HEK293 (cell line): ENCODE results near the gene CAMKV.
"Not testable (repeated sequence)": the region's sequence is repeated elsewhere in the genome, so short reads cannot be mapped to it uniquely, and the experiment has no call there.

Experiments
- CTCF ChIA-PET: fragments of 350-600 bp; formaldehyde crosslinking; extraction: SDS; loops from one replicate; lab custom pipeline; 2021; ENCODE audit warnings: antibody characterized with exemption; lab: Yijun Ruan, JAX
- POLR2A ChIA-PET: fragments of 300-600 bp; formaldehyde crosslinking; extraction: SDS; loops from one replicate; lab custom pipeline; 2020; ENCODE audit warnings: antibody characterized with exemption, inconsistent platforms; lab: Yijun Ruan, JAX
- H3K27ac ChIP-seq: fragments of 200-500 bp; sonication (Bioruptor generic); 2 replicates; pipeline ENCODE4 v1.5.1; 2014; ENCODE audit warnings: low read depth, low read length, control low read depth, inconsistent platforms; ENCODE audit errors: extremely low read depth
- H3K36me3 ChIP-seq, 2 experiments: fragments of 200-500 bp in 1 of 2; sonication (Bioruptor generic) in 1 of 2; 1 replicate in 1 of 2; 2 replicates in 1 of 2; pipeline ENCODE4 v1.5.1; 2014 to 2017; ENCODE audit warnings: inconsistent platforms in 2 of 2, low read length in 2 of 2; ENCODE audit not compliant: control insufficient read depth in 2 of 2, insufficient read depth in 1 of 2
- H3K4me1 ChIP-seq: fragments of 200-500 bp; sonication (Bioruptor generic); 2 replicates; pipeline ENCODE4 v1.5.1; 2014; ENCODE audit warnings: mild to moderate bottlenecking, low read length, inconsistent platforms; ENCODE audit not compliant: control insufficient read depth, insufficient read depth
- H3K4me3 ChIP-seq: 2 replicates; pipeline ENCODE4 v1.5.1; 2011; ENCODE audit warnings: low read depth, mild to moderate bottlenecking, control low read depth, low read length, moderate library complexity
- H3K9me3 ChIP-seq: fragments of 200-500 bp; sonication (Bioruptor generic); 2 replicates; pipeline ENCODE4 v1.5.1; 2014; ENCODE audit warnings: low read depth, low read length, inconsistent platforms; ENCODE audit not compliant: control insufficient read depth, insufficient read depth
- SP3 ChIP-seq: fragments of 450-650 bp; formaldehyde crosslinking; IDR thresholded peaks from 2 replicates; pipeline ENCODE4 v1.5.1; 2016; ENCODE audit warnings: missing biosample characterization, missing genetic modification characterization
- SP7 ChIP-seq: fragments of 450-650 bp; formaldehyde crosslinking; IDR thresholded peaks from 2 replicates; pipeline ENCODE4 v1.5.1; 2016; ENCODE audit warnings: missing biosample characterization, missing genetic modification characterization
- ZNF140 ChIP-seq: fragments of 450-650 bp; formaldehyde crosslinking; IDR thresholded peaks from 2 replicates; pipeline ENCODE4 v1.5.1; 2016; ENCODE audit warnings: missing biosample characterization, missing genetic modification characterization
- ZNF202 ChIP-seq: fragments of 450-650 bp; formaldehyde crosslinking; IDR thresholded peaks from 2 replicates; pipeline ENCODE4 v1.5.1; 2016; ENCODE audit warnings: missing biosample characterization, missing genetic modification characterization, borderline replicate concordance
- ZNF23 ChIP-seq: fragments of 450-650 bp; formaldehyde crosslinking; IDR thresholded peaks from 2 replicates; pipeline ENCODE4 v1.5.1; 2016; ENCODE audit warnings: missing biosample characterization, missing genetic modification characterization, borderline replicate concordance
- ZNF292 ChIP-seq: fragments of 450-650 bp; formaldehyde crosslinking; IDR thresholded peaks from 2 replicates; pipeline ENCODE4 v1.5.1; 2016; ENCODE audit warnings: low read depth, missing biosample characterization, missing genetic modification characterization, borderline replicate concordance
- ZNF391 ChIP-seq: fragments of 450-650 bp; formaldehyde crosslinking; IDR thresholded peaks from 2 replicates; pipeline ENCODE4 v1.5.1; 2016; ENCODE audit warnings: low read depth, missing biosample characterization, missing genetic modification characterization, borderline replicate concordance
- ZNF548 ChIP-seq: fragments of 450-650 bp; formaldehyde crosslinking; IDR thresholded peaks from 2 replicates; pipeline ENCODE4 v1.5.1; 2016; ENCODE audit warnings: missing biosample characterization, missing genetic modification characterization
- ZNF768 ChIP-seq: fragments of 450-650 bp; formaldehyde crosslinking; IDR thresholded peaks from 2 replicates; pipeline ENCODE4 v1.5.1; 2018; ENCODE audit warnings: missing biosample characterization, mild to moderate bottlenecking, missing genetic modification characterization
- ZNF791 ChIP-seq: fragments of 450-650 bp; formaldehyde crosslinking; IDR thresholded peaks from 2 replicates; pipeline ENCODE4 v1.5.1; 2016; ENCODE audit warnings: missing biosample characterization, missing genetic modification characterization
- ZSCAN23 ChIP-seq: fragments of 450-650 bp; formaldehyde crosslinking; IDR thresholded peaks from 2 replicates; pipeline ENCODE4 v1.5.1; 2016; ENCODE audit warnings: missing biosample characterization, missing genetic modification characterization
- TF ChIP-seq, protein P1 (sequence below): fragments of 450-650 bp; formaldehyde crosslinking; conservative IDR thresholded peaks from 2 replicates; pipeline ENCODE4 v1.5.1; 2016; ENCODE audit warnings: low read depth, missing biosample characterization, missing genetic modification characterization
- TF ChIP-seq, protein P2 (sequence below): fragments of 450-650 bp; formaldehyde crosslinking; IDR thresholded peaks from 2 replicates; pipeline ENCODE4 v1.5.1; 2016; ENCODE audit warnings: missing biosample characterization, missing genetic modification characterization
- TF ChIP-seq, protein P3 (sequence below): fragments of 450-650 bp; formaldehyde crosslinking; IDR thresholded peaks from 2 replicates; pipeline ENCODE4 v1.5.1; 2016; ENCODE audit warnings: missing biosample characterization, missing genetic modification characterization
- TF ChIP-seq, protein P4 (sequence below): fragments of 450-650 bp; formaldehyde crosslinking; IDR thresholded peaks from 2 replicates; pipeline ENCODE4 v1.5.1; 2016; ENCODE audit warnings: missing biosample characterization, missing genetic modification characterization

The CAMKV gene

DNA sequence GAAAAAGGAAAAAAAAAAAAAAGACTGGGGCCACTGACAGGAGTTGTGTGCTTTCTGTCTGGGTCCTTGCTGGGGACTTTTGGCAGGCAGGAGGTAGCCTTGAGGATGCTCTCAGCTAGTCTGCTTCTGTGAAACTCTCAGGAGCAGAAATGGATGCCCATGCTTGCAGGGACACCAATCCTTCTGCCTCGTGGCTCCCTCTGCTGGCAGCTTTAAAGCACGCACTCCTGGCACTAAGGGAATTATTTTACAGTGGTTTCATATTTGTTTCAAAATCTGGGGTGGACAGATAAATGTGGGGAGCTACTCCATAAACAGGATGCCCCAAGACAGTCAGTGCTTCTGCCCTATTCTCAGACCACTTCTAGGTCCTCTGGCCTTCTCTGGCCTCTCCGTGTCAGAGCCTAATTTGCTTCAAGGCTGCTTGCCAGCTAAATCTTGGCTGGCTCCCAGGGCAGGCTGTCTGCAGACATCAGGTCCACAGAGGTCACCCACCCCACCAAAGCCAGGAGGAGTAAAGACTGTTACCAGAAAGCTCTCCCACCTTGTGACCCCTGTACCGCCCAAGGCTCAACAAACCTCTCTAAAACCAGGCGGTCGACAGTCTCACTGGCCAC is 30.4 kb downstream of the CAMKV start (continued):
- TF ChIP-seq, protein P1, sequence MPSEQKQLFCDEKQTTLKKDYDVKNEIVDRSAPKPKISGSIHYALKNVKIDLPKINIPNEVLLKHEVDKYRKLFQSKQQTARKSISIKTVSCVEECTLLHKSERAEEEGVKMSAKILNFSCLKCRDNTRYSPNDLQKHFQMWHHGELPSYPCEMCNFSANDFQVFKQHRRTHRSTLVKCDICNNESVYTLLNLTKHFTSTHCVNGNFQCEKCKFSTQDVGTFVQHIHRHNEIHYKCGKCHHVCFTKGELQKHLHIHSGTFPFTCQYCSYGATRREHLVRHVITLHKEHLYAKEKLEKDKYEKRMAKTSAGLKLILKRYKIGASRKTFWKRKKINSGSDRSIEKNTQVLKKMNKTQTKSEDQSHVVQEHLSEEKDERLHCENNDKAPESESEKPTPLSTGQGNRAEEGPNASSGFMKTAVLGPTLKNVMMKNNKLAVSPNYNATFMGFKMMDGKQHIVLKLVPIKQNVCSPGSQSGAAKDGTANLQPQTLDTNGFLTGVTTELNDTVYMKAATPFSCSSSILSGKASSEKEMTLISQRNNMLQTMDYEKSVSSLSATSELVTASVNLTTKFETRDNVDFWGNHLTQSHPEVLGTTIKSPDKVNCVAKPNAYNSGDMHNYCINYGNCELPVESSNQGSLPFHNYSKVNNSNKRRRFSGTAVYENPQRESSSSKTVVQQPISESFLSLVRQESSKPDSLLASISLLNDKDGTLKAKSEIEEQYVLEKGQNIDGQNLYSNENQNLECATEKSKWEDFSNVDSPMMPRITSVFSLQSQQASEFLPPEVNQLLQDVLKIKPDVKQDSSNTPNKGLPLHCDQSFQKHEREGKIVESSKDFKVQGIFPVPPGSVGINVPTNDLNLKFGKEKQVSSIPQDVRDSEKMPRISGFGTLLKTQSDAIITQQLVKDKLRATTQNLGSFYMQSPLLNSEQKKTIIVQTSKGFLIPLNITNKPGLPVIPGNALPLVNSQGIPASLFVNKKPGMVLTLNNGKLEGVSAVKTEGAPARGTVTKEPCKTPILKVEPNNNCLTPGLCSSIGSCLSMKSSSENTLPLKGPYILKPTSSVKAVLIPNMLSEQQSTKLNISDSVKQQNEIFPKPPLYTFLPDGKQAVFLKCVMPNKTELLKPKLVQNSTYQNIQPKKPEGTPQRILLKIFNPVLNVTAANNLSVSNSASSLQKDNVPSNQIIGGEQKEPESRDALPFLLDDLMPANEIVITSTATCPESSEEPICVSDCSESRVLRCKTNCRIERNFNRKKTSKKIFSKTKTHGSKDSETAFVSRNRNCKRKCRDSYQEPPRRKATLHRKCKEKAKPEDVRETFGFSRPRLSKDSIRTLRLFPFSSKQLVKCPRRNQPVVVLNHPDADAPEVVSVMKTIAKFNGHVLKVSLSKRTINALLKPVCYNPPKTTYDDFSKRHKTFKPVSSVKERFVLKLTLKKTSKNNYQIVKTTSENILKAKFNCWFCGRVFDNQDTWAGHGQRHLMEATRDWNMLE (tag by site-specific recombination): no peak
- TF ChIP-seq, protein P2, sequence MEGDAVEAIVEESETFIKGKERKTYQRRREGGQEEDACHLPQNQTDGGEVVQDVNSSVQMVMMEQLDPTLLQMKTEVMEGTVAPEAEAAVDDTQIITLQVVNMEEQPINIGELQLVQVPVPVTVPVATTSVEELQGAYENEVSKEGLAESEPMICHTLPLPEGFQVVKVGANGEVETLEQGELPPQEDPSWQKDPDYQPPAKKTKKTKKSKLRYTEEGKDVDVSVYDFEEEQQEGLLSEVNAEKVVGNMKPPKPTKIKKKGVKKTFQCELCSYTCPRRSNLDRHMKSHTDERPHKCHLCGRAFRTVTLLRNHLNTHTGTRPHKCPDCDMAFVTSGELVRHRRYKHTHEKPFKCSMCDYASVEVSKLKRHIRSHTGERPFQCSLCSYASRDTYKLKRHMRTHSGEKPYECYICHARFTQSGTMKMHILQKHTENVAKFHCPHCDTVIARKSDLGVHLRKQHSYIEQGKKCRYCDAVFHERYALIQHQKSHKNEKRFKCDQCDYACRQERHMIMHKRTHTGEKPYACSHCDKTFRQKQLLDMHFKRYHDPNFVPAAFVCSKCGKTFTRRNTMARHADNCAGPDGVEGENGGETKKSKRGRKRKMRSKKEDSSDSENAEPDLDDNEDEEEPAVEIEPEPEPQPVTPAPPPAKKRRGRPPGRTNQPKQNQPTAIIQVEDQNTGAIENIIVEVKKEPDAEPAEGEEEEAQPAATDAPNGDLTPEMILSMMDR (tag by site-specific recombination): peak; percentile 40; the same call in 1 of the 2 replicates
- no peak for TF ChIP-seq ZNF548 (tag by site-specific recombination)
- TF ChIP-seq, protein P3, sequence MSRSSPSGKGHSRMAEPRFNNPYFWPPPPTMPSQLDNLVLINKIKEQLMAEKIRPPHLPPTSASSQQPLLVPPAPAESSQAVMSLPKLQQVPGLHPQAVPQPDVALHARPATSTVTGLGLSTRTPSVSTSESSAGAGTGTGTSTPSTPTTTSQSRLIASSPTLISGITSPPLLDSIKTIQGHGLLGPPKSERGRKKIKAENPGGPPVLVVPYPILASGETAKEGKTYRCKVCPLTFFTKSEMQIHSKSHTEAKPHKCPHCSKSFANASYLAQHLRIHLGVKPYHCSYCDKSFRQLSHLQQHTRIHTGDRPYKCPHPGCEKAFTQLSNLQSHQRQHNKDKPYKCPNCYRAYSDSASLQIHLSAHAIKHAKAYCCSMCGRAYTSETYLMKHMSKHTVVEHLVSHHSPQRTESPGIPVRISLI (tag by site-specific recombination): no peak

DNA sequence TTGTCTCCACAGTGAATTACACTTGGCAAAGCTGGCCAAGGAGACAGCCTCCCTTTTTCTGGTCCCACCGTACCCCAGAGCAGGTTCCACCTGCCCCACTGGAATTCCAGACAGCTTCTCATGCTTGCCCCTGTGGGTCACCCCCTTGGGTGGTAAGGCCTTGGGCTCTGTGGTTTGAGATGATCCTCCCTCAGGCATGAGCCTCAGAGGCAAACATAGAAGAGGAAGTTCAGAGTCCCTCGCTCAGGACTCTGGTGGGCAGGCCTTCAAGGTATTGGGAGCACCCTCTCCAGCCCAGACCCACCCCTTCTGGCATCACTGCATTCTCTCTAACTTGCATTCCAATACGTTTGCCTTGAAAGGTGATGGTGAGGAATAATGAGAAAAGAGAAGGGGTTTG is 38.4 kb downstream of the CAMKV start:
- TF ChIP-seq, protein P2 (tag by site-specific recombination): no peak
- POLR2A ChIA-PET: no interaction called here
- Histone ChIP-seq H3K27ac (no peak overlapping the region), H3K36me3 (peaks cover 4 to 70% of the 10 kb centered on the region in 2 experiments; a peak in 2 of 3 replicates), H3K4me1 (no peaks in the 10 kb centered on the region), H3K9me3 (no peaks in the 10 kb centered on the region), H3K4me3 (no peak overlapping the region)
- CTCF ChIA-PET: no interaction called here

DNA sequence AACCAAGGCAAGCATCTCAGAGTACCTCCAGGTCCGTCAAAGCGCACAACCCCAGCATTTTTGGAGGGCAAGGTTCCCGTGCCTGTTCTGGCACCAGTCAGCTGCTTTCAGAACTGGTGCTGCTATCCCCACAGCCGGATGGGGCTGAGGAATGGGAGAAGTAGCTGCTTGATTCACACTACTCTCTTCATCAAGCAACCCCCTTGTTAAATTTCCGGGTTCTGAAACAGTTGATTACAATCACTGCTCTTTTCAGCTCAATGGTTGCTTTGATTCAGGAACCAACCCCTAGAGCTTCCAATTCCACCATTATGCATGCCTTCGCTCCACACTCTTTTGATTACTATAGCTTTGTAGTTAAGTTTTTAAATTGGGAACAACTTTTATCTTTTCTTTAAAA is 43.7 kb downstream of the CAMKV start:
- Histone ChIP-seq H3K36me3 (peaks cover 0 to 34% of the 10 kb centered on the region in 2 experiments; a peak in 1 of 3 replicates), H3K4me3 (no peak overlapping the region), H3K27ac (no peak overlapping the region), H3K4me1 (no peaks in the 10 kb centered on the region), H3K9me3 (no peaks in the 10 kb centered on the region)
- POLR2A ChIA-PET: interaction anchor here (0.7 to 1.2 kb wide), 3 partner anchors 23 to 125 kb away, joined by 3 read pairs; partner anchors contain the start of gene INKA1
- CTCF ChIA-PET: interaction anchor here (0.8 to 2.2 kb wide), 2 partner anchors 13 to 26 kb away, joined by 3 to 12 read pairs; no protein-coding TSS in a partner anchor
- TF ChIP-seq ZNF23 (tag by site-specific recombination): no peak
- TF ChIP-seq, protein P3 (tag by site-specific recombination): no peak
- TF ChIP-seq ZNF768 (tag by site-specific recombination): no peak
- TF ChIP-seq ZNF140 (tag by site-specific recombination): no peak
- TF ChIP-seq ZNF202 (tag by site-specific recombination): no peak
- TF ChIP-seq ZSCAN23 (tag by site-specific recombination): no peak
- TF ChIP-seq ZNF292 (tag by site-specific recombination): no peak
- no peak for TF ChIP-seq ZNF391 (tag by site-specific recombination)
- TF ChIP-seq SP3: no peak
- TF ChIP-seq, protein P4, sequence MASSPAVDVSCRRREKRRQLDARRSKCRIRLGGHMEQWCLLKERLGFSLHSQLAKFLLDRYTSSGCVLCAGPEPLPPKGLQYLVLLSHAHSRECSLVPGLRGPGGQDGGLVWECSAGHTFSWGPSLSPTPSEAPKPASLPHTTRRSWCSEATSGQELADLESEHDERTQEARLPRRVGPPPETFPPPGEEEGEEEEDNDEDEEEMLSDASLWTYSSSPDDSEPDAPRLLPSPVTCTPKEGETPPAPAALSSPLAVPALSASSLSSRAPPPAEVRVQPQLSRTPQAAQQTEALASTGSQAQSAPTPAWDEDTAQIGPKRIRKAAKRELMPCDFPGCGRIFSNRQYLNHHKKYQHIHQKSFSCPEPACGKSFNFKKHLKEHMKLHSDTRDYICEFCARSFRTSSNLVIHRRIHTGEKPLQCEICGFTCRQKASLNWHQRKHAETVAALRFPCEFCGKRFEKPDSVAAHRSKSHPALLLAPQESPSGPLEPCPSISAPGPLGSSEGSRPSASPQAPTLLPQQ (tag by site-specific recombination): no peak
- TF ChIP-seq SP7: no peak
- no peak for TF ChIP-seq ZNF791 (tag by site-specific recombination)

DNA sequence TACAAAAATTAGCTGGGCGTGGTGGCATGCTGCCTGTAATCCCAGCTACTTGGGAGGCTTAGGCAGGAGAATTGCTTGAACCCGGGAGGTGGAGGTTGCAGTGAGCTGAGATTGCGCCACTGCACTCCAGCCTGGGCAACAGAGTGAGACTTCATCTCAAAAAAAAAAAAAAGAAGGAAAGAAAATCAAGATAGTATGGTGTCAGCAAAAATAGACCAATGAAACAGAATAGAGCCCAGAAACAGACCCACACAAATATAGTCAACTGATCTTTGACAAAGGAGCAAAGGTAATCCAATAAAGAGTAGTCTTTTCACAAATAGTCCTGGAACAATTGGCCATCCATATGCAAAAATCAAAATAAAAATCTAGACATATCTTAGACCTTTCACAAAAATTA is 46.6 kb downstream of the CAMKV start:
- H3K4me3 ChIP-seq, H3K9me3 ChIP-seq, POLR2A ChIA-PET, H3K36me3 ChIP-seq, H3K4me1 ChIP-seq, H3K27ac ChIP-seq: not testable (repeated sequence)
- CTCF ChIA-PET: interaction anchor here (0.6 to 1.8 kb wide), 2 partner anchors 16 to 80 kb away, joined by 3 to 7 read pairs; partner anchors contain the start of gene MST1R
